ENCODE results near the gene GALNT9. TPM values are rescaled to one million over a fixed set of nuclear protein-coding genes. Genes with fewer than 3 reads are reported as not detected.

The GALNT9 gene
- total RNA-seq, 1 donor from 2014 or later, result 2.1 TPM

DNA sequence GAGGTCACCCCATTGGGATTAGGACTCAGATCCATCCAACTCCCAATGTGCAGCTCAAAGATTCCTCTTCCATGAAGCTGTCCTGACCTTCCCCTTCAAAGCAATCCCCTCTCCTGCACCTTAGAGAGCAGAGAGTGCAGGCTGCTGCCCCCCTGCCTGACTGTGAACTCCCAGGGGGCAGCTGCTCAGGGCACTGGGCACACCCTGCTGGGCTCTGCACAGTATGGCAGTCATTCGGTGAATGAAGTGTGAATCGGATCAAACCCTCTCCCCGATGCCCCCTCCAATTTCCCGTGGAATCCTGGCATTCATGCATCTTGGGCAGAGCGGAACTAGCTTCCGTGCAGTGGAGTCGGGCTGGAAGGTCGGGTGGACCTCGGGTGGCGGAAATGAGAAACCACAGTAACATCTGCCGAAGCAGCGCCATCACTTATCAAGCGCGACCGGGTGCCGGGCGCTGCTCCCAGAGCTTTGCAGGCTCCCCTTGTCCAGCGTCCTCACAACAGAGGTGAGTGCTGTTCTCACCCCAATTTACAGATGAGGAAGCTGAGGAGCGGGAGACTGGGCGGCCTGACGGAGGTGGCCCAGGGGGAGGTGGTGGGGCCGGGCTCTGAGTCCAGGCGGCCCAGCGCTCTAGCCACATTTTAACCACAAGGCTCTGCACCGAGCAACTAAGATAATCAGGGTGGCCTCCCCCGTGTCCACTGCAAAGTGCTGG, 14.7 kb downstream of the GALNT9 start:
- H3K36me3 Mint-ChIP-seq (ENCODE audit: low read depth, unreplicated experiment), result peaks cover 5% of the 10 kb centered on the region
- FAIRE-seq (no peak), DNase-seq (ENCODE audit: low read depth) (no peak)
- H3K4me1 Mint-ChIP-seq (ENCODE audit: low read depth, unreplicated experiment), result peaks cover 2% of the 10 kb centered on the region
- peaks cover 6% of the 10 kb centered on the region for H3K9me3 ChIP-seq (ENCODE audit: insufficient read depth, low read depth, low read length)
- H3K9ac ChIP-seq (ENCODE audit: low read length), result no peak overlapping the region
- H3K27ac Mint-ChIP-seq (ENCODE audit: unreplicated experiment), result no peak overlapping the region
- no peak overlapping the region for H2AFZ ChIP-seq (ENCODE audit: low read depth, low read length)
- H3K4me3 ChIP-seq (ENCODE audit: insufficient read depth, low read depth, low read length), result no peak overlapping the region
- no peak overlapping the region for H3K4me3 Mint-ChIP-seq (ENCODE audit: unreplicated experiment)
- H3K4me1 ChIP-seq (ENCODE audit: insufficient read depth, low read length), result no peaks in the 10 kb centered on the region
- no peaks in the 10 kb centered on the region for H3K27me3 ChIP-seq (ENCODE audit: insufficient read depth, low read length)
- no peaks in the 10 kb centered on the region for H3K79me2 ChIP-seq (ENCODE audit: insufficient read depth, low read length)
- TF ChIP-seq, protein P1, sequence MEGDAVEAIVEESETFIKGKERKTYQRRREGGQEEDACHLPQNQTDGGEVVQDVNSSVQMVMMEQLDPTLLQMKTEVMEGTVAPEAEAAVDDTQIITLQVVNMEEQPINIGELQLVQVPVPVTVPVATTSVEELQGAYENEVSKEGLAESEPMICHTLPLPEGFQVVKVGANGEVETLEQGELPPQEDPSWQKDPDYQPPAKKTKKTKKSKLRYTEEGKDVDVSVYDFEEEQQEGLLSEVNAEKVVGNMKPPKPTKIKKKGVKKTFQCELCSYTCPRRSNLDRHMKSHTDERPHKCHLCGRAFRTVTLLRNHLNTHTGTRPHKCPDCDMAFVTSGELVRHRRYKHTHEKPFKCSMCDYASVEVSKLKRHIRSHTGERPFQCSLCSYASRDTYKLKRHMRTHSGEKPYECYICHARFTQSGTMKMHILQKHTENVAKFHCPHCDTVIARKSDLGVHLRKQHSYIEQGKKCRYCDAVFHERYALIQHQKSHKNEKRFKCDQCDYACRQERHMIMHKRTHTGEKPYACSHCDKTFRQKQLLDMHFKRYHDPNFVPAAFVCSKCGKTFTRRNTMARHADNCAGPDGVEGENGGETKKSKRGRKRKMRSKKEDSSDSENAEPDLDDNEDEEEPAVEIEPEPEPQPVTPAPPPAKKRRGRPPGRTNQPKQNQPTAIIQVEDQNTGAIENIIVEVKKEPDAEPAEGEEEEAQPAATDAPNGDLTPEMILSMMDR (IDR thresholded peaks at IDR 0.05; ENCODE audit: insufficient read depth, low read depth, low read length), result no peak
- TF ChIP-seq EZH2 (IDR thresholded peaks at IDR 0.05; ENCODE audit: insufficient read depth, low read length), result no peak
- peaks cover 14% of the 10 kb centered on the region for H3K9me3 Mint-ChIP-seq (ENCODE audit: unreplicated experiment)
- H3K27me3 Mint-ChIP-seq (ENCODE audit: low read depth, unreplicated experiment), result peaks cover 42% of the 10 kb centered on the region
- no peaks in the 10 kb centered on the region for H4K20me1 ChIP-seq (ENCODE audit: insufficient read depth, low read length)
- no peaks in the 10 kb centered on the region for H3K36me3 ChIP-seq (ENCODE audit: insufficient read depth, low read length)
- no peak overlapping the region for H3K4me2 ChIP-seq (ENCODE audit: low read length)
- H3K27ac ChIP-seq (ENCODE audit: low read depth, low read length), result no peak overlapping the region

DNA sequence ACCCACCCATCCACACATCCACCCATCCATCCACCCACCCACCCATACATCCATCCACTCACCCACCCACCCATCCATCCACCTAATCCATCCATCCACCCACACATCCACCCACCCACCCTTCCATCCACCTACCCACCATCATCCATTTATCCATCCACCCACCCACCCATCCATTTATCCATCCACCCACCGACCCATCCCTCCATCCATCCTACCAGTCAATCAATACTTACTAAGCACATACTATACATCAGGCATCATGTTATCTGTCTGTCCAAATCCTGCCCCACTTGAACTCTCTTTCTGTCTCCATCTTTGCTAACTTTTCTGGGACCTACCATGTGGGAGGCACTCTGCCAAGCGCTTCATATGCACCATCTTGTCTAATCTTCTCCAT, 15.4 kb downstream of the GALNT9 start:
- peaks cover 39% of the 10 kb centered on the region for H3K27me3 Mint-ChIP-seq (ENCODE audit: low read depth, unreplicated experiment)
- H3K27me3 ChIP-seq (ENCODE audit: insufficient read depth, low read length), result no peaks in the 10 kb centered on the region

More for the DNA sequence above, 15.4 kb downstream of the GALNT9 start:
- Histone ChIP-seq H3K4me3 (ENCODE audit: insufficient read depth, low read depth, low read length) (no peak overlapping the region), H4K20me1 (ENCODE audit: insufficient read depth, low read length) (no peaks in the 10 kb centered on the region), H3K4me1 (ENCODE audit: insufficient read depth, low read length) (no peaks in the 10 kb centered on the region), H3K9me3 (ENCODE audit: insufficient read depth, low read depth, low read length) (peaks cover 6% of the 10 kb centered on the region), H3K36me3 (ENCODE audit: insufficient read depth, low read length) (no peaks in the 10 kb centered on the region), H3K27ac (ENCODE audit: low read depth, low read length) (no peak overlapping the region), H2AFZ (ENCODE audit: low read depth, low read length) (no peak overlapping the region), H3K9ac (ENCODE audit: low read length) (no peak overlapping the region), H3K4me2 (ENCODE audit: low read length) (no peak overlapping the region), H3K79me2 (ENCODE audit: insufficient read depth, low read length) (no peaks in the 10 kb centered on the region)
- Mint-ChIP-seq H3K4me3 (ENCODE audit: unreplicated experiment) (no peak overlapping the region), H3K36me3 (ENCODE audit: low read depth, unreplicated experiment) (peaks cover 3% of the 10 kb centered on the region), H3K4me1 (ENCODE audit: low read depth, unreplicated experiment) (no peaks in the 10 kb centered on the region), H3K9me3 (ENCODE audit: unreplicated experiment) (peaks cover 14% of the 10 kb centered on the region), H3K27ac (ENCODE audit: unreplicated experiment) (no peak overlapping the region)
- FAIRE-seq (no peak), DNase-seq (ENCODE audit: low read depth) (no peak)
- TF ChIP-seq, protein P1 (IDR thresholded peaks at IDR 0.05; ENCODE audit: insufficient read depth, low read depth, low read length), result no peak
- TF ChIP-seq EZH2 (IDR thresholded peaks at IDR 0.05; ENCODE audit: insufficient read depth, low read length), result no peak

Measured in astrocyte (in vitro differentiated cells and primary cell).